CD4-positive, alpha-beta T cell treated with Interleukin-17A for 1 hour (primary cell): Measurements from ENCODE around the gene DIAPH3.

ENCODE experiments used
- DNase-seq: peaks from one replicate; pipeline ENCODE4 v3.0.0-alpha.2; 2020

The DIAPH3 gene

DNA sequence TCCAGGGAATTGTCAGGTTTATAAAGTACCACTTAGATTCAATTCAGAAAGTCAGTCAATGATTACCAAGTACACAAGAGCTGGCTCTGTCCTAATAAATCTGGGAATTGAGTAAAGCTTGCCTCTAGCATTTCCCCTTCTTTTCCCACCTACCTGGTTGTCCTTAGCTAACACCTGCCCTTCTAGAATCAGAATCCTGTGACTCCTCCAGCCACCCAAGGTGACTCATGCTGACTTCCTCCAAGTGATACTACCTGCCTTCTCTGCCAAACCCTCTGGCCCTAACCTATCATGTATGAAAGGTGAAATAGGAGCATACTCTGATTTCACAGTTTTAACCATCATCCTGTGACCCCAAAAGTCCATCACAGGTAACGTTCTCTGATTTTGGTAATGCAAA, 151.2 kb downstream of the DIAPH3 start:
- no peak for DNase-seq

DNA sequence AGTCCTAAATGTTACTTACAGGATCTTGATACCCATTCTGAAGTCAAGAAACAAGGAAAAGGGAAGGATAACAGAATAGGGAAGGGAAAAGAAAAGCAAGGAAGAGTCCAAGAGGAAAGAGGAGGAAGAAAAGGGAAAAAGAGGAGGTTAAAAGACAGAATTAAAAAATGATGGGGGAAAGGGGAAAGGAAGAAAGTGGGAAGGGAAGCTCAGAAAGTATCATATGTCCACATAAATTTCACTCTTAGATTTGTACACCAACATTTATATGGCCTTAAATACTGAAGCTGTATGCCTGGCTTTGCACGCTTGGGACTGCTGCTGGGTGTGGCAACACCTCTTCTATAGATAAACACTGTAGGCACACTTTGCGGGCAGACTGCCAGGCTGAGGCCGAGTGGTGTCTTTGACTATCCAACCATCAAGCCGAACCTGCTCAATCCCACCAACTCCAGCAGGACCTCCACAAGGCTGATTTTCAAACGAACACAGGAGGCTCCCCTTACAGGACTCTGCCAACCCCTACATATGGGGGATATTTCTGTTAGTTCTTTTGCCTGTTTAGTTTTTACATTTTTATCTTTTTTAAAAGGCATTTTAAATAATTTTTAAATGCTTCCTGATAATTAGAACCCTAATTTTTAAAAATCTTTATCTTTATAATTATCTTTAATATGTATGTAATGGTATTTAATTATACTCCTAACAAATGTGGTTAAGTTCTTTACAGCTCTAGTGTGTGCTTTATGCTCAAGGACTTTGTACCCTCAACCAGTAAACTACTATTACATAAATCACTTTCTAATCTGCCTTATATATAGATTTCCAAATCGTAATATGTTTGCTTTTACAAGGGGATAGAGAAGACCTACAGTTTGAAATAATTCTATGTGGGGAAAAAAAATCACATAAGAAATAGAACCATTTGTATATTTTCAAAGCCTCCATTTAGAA, 154.2 kb downstream of the DIAPH3 start:
- DNase-seq: no peak

DNA sequence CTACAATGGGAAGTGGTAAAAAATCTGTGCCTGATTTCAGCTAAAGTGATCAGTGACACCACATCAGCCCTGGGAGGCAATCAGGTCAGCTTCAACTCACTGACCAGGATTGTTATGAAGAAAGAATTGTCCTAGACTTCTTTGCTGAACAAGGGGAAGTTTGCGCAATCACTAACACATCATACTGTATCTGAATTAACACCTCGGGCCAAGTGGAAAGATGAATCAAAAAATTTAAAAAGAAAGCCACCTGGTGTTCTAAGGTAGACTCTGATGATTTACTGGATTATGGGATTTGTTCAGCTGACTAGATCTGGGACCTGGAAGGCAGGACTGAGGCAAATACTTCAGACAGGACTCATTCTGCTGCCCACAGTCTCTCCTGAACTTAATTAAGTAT, 161.8 kb downstream of the DIAPH3 start:
- no peak for DNase-seq

DNA sequence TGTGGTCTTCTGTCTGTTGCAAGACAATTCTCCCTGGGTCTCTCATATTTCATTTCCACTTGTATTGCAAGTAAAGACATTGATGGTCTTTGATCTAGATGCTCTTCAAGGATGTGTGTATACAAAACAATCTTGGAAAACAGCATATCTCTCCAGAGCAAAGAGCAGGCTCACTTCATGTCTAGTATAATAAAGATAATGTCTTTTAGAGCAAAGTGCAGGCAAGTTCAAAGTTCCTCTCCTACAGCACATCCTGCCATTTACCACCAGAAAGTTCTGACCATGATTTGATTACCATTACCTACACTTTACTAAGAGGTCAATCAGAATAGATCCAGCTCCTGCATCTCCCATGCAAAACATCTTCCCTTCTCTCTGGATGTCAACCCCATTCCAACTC, 162.8 kb downstream of the DIAPH3 start:
- DNase-seq: no peak

DNA sequence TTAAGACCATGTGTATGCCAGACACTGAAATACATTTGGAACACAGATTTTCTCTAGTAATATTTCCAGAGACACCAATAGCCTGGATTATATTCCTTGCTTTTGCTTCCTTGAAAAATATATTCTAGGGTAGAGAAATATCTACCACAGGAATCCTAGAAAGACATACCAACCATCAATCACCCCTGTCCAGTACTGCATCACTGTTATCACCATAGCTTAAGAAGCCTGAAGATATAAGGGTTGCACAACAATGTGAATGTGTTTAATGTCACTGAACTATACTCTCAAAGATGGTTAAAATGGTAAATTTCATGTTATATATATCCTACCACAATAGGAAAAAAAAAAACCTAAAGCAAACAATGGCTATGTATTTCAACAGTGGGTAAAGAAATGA, 163.6 kb downstream of the DIAPH3 start:
- no peak for DNase-seq

DNA sequence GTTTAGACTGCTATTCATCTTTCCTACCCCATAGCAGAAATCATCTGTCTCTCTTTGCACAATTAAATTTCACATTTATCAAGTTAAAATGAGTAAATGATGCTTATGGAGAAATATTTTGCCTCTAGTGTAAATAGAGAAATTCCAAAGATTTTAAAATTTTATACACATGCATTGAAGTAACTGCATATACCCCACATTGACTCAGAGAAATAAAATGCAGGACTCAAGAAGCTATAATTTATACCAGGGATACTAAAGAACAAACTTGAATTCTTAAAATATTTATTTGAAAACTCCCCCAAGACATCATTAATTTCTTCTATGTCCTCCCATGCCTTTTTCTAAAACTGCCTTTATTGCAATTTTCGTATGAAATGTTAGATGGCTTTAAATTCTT, 165.8 kb downstream of the DIAPH3 start:
- no peak for DNase-seq

DNA sequence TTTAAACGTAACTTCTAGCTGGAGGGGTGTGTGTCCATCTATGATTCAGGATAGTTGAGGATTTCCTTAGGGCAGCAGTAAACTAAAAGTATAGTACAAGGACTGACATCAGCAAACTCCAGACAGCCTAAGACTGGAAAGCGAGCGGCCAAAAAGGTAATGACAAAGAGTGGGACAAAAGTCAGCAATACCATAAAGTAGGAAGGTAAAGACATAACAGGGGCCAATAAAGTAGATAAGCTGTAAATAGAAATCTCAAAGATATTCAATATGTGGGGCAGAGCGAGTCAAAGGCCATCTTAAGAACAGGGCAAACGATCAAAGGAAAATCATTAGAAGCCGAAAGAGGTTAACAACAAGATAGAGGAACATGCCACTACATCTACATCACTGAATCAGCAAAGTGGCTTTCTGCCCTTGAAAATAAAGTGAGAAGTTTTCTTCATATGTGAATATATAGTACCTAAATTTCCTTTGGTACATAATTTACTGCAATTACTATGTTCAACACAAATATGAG, 167.2 kb downstream of the DIAPH3 start:
- no peak for DNase-seq

DNA sequence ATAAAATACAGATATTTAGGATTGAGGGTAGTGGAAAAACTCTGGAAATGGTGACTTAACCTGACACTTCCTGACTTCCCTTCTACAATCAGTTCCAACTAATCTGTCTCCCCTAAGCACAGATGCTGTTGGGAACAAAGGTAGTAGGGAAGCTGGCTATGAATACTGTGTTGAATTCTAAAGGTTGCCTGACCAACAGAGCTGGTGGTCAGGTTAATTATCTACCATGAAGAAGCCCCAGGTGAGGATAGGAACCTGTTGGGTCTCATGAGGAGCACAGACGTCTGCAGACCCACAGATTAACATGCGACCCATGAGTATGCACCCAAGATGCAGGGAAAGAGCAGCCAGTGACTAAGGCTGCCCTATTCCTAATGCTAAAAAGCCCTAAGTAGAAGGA, 172.3 kb downstream of the DIAPH3 start:
- DNase-seq: no peak

DNA sequence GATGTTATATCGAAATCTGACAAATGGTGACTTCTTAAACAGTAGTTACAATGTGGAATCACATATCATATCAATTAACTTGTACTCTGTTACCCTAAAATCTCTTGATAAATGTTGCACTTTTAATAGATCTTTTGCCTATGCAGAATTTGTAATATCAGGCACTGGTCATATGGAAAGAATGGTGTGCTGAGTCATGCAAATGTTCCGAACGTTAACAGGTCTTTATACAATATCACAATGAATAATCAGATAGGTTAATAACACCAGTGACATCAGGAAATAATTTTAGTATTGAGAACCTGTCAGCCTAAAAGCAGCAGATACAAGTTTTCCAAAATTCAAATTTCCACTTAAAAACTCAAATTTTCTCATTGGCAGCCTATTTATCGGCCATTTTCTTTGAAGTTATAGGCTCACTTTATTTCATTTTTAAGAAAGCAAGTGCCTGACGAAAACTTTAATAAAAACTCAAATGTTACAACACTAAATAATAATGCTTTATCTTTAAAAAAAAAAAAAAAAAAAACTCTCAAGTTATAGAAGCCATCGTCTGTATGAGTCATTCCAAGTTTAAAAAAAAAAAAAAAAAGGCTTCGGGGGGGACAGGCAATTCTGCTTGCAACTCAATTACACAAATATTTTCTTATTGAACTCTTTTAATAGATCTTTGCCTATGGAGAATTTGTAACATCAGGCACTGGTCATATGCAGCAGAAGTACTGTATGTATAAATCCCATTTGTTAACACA, 180.9 kb downstream of the DIAPH3 start:
- no peak for DNase-seq

DNA sequence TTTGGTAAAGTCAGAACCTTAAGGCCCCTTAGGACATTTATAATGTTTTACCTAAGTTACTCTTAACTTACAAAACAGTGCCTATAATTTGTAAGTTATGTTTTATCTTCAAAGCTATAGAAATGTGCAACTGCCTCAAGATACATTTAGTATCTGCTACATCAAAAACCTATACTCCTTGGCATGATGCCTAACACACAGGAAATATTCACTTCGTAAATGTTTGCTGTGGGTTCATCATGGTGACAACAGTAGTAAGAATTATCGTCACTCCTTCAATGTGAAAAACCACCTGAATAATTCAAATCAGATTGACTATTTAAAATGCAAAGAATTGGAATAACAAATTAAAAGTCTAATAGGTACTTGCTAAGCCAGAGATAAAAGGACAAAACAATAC, 184.1 kb downstream of the DIAPH3 start:
- no peak for DNase-seq

DNA sequence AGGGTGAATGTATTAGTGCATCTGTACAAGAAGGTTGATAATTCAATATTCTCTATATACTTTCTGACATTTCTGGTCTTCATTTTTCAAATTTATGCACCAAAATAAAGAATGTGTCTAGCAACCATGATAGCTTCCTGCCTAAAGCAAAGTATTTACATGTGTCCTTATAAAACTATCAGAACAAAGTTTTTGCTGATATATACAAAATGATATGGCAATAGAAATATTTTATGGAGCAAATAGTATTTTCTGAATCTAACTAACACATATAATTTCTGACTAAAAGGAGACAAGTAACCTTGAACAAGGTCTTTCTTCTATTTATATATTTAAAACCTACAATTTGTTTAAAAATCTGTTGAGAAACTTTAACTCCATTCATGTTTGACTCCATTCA, 184.9 kb downstream of the DIAPH3 start:
- no peak for DNase-seq

DNA sequence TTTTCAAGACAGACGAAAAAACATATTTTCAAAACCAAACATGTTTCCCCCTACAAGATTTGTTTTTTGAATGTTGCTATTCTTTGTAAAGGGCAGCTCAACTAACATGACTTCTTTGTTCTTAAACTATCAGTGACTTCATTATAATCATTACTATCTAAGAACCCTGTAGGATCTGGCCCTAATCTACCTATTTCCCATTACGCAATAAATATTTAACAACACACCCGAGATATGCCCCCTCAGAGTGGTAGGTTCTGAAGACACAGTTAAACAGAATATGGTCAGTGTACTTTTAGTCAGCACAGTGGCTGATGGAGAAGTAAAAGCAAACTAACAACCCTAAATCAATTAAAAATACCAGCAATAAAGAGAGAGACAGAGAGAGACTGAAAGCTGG, 186.9 kb downstream of the DIAPH3 start:
- no peak for DNase-seq

DNA sequence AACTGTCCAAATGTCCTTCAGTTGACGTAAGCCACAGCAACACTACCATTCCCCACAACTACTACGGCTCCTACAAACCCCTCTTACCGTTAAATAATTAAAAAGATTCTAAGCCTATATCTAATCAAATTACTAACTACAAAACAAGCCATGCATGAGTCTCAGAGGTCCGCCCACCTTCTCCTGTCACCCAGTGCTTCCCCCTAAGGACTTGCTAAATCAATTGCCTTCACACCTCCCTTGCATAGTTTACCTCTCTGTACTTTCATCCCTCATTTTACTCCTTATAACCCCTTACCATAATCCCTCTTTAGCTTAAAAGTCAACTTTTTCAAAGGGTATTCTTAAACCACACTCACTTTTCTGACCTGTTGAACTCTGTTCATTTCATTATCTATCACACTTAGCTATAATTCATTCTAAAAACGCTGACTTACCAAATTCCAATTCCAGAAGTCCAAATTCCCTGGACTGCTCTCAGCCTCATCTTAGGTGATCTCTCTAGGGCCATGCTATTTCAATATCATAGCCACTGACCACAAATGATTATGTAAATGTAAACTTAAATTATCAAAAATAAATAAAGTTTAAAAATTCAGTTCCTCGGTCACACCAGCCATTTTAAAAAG, 187.8 kb downstream of the DIAPH3 start:
- no peak for DNase-seq

DNA sequence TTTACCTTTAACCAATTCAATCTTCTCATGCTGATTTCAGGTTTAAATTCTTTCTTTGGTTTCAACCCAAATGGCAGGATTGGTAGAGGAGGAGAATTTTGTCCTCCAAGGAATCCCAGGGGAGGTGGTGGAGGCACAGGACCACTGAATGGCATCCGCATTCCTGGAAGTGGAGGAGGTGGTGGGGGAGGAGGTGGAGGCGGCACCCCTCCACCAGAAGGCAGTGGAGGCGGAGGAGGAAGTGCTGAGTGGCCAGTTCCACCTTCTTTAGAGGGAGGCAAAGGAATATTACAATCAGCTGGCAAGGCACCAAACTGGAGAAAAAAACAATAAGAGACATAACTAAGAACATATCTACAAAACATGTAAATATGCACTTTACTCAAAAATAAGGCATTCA, 192.9 kb downstream of the DIAPH3 start:
- DNase-seq: no peak

DNA sequence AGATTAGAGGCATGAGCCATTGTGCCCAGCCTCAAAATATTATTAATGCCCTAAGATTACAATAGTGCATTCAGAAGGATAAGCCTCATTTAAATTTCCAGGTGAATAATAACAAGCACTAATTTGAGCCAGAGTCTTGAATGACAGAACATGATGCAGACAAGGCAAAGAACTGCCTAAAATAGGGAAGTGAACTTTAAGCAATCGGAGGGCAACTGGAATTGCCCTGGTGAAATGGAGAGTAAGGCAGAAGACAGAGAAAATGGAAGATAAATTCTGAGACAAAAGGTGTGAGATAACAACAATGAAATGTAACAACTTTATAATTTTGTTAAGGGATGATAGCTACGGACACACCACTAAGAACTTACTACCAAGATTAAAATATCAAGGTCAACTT, 199.9 kb downstream of the DIAPH3 start:
- no peak for DNase-seq

DNA sequence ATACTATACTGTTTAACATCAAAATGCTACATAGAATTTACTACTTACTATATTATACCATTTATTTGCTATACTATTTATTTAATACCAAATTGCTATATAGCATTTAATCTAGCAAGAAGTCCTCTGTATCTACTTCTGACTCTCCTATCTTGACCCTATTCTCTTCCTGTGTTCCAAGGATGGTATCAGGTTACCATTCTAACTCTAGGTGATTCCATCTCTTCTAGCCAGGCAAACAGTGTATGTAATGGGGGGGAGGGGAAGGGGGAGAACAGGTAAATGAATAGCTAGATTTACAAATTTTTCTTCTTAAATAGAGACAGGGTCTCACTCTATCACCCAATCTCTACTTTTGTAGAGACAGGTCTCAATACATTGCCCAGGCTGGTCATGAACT, 200.3 kb downstream of the DIAPH3 start:
- no peak for DNase-seq

DNA sequence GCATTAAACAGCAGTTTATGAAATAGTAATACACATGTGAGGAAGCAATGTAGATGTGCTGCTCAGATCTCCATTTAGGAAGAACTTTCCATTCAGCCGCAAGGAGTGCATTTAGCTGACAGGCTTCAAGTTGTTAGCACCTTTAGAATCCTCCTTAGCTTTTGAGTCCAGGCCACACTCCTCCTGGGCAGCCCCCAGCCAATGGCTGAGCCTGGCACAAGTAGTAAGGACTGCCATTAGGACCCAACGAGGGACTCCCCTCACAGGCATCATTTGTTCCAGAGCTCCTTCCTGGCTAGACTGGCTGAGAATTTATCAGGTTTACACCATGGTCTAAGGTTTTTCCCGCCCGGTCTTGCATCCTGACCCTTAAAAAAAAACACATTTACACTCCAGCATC, 201.4 kb downstream of the DIAPH3 start:
- DNase-seq: no peak

DNA sequence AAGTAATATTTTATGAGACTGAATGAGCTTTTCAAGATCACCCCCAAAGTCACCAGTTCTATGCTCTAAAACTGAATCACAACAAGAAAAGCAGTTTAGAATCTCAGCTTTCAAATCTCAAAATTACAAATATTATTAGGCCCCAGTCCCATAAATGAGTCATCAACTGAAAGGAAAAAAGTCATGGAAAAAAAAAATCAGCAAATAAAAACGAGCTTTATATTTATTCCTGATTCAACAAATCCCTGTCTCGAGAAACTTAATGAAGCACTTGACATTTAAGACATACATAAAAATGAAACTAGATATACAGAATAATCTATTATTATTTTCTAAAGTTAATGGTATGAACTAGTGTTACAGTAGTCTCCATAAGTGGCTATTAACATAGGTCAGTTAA, 203.0 kb downstream of the DIAPH3 start:
- DNase-seq: no peak

DNA sequence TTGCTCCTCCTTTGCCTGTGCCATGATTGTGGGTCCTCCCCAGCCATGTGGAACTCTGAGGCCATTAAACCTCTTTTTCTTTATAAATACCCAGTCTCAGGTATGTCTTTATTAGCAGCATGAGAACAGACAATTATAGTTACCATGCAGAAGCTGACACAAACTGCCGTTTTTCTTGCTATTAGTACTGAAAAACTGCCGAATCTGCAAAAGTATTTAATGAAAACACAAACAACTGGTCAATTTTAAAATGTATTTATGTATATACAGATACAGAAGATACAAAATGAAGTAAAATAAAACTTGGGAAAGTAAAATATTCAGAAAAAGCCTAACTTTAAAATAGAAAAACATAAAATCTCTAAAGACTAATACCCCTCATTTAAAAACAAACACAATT, 206.3 kb downstream of the DIAPH3 start:
- DNase-seq: no peak

DNA sequence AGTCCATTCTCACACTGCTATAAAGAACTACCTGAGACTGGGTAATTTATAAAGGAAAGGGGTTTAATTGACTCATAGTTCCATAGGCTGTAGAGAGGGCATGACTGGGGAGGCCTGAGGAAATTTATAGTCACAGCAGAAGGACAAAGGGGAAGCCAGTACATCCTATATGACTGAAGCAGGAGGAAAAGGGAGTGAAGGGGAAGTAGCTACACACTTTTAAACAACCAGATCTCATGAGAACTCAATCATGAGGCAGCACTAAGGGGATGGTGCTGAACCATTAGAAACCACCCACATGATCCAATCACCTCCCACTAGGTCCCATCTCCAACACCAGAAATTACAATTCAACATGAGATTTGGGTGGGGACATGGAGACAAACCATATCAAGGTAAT, 209.1 kb downstream of the DIAPH3 start:
- DNase-seq: no peak

DNA sequence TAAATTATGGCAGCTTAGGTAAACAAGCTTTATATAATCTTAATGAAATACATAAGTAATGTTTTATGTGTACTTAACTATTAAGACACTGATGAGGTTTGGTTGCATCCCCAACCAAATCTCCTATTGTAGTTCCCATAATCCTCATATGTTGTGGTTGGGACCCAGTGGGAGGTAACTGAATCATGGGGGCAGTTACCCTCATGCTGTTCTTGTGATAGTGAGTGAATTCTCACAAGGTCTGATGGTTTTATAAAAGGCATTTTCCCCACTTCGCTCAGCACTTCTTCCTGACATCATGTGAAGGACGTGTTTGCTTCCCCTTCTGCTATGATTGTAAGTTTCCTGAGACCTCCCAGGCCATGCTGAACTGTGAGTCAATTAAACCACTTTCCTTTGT, 212.7 kb downstream of the DIAPH3 start:
- DNase-seq: no peak

DNA sequence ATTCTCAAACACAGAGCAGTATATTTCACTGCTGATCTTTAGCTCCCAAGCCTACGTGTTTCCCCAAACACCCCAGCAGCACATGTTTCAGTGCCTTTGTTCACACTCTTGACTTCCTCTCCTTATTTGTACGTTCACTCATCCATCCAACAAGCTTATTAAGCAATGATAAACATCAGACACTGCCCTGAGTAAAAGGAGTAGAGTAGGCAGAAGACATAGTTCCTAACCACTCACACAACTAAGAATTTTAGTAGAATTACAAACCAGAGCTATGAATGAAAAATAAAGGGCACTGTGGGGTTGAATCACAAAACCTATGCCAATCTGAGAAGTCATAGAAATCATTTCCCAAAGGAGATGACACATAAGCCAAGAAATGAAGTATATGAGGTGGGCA, 213.5 kb downstream of the DIAPH3 start:
- DNase-seq: no peak

DNA sequence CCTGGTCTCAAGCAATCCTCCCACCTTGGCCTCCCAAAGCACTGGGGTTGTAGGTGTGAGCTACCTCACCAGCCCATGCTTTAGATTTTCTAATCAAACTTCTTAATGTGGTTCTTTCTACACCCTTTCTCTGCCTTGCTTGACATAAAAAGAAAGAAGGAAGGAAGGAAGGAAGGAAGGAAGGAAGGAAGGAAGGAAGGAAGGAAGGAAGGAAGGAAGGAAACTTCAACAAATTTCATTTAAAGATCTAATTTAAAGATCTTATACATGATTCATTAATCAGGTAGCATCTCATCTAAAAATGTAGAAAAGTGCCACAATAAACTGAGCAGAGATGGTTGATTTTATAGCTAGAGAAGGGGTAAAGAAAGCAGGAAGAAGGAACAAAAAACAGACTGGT, 215.0 kb downstream of the DIAPH3 start:
- no peak for DNase-seq

DNA sequence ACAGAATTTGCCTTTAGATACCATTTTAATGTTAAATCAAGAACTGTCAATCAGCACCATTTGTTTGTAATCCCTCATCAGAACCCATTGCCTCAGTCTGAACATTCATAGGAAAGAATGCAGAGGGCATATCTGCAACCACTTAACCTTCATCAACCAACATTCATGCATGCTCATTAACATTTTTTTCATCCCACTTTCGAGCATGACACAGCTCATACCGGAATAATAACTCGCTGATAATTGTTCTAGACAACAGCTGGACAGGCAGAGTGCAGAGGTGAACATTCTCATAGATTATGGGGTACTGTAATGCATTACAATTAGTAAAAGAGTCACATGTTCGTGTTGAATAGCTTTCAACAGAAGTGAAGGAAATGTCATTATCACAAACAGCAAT, 216.8 kb downstream of the DIAPH3 start:
- no peak for DNase-seq
